ENCODE measurements around the gene CCDC170.

Gene CCDC170

GRCh38 chr6:151478670-151479069, 15.1 kb upstream of the CCDC170 start:
- DNase-seq (ENCODE audit: low spot score) = no peak
- no peak for TF ChIP-seq CTCF (IDR thresholded peaks at IDR 0.05; ENCODE audit: extremely low read depth, insufficient read depth, missing control alignments)
- in situ Hi-C loops (cut with MboI; ENCODE audit: low pct_unique_long_range_greater_than_20kb, low sequenced_read_pairs, unreplicated experiment) = no loop called here

GRCh38 chr6:151481786-151482185, 12.0 kb upstream of the CCDC170 start:
- in situ Hi-C loops (cut with MboI; ENCODE audit: low pct_unique_long_range_greater_than_20kb, low sequenced_read_pairs, unreplicated experiment) = no loop called here
- no peak for TF ChIP-seq CTCF (IDR thresholded peaks at IDR 0.05; ENCODE audit: extremely low read depth, insufficient read depth, missing control alignments)
- DNase-seq (ENCODE audit: low spot score) = no peak

- in situ Hi-C loops (cut with MboI; ENCODE audit: low pct_unique_long_range_greater_than_20kb, low sequenced_read_pairs, unreplicated experiment) = no loop called here
- DNase-seq (ENCODE audit: low spot score) = peak; percentile 36
- no peak for TF ChIP-seq CTCF (IDR thresholded peaks at IDR 0.05; ENCODE audit: extremely low read depth, insufficient read depth, missing control alignments)
Measured at GRCh38 chr6:151482290-151482689, 11.5 kb upstream of the CCDC170 start.

- in situ Hi-C loops (cut with MboI; ENCODE audit: low pct_unique_long_range_greater_than_20kb, low sequenced_read_pairs, unreplicated experiment) = no loop called here
- DNase-seq (ENCODE audit: low spot score) = no peak
- TF ChIP-seq CTCF (IDR thresholded peaks at IDR 0.05; ENCODE audit: extremely low read depth, insufficient read depth, missing control alignments) = no peak
Measured at GRCh38 chr6:151483994-151484393, 9.8 kb upstream of the CCDC170 start.

GRCh38 chr6:151488226-151488625, 5.6 kb upstream of the CCDC170 start:
- no peak for DNase-seq (ENCODE audit: low spot score)
- in situ Hi-C loops (cut with MboI; ENCODE audit: low pct_unique_long_range_greater_than_20kb, low sequenced_read_pairs, unreplicated experiment) = no loop called here
- no peak for TF ChIP-seq CTCF (IDR thresholded peaks at IDR 0.05; ENCODE audit: extremely low read depth, insufficient read depth, missing control alignments)

GRCh38 chr6:151490996-151491395, 2.8 kb upstream of the CCDC170 start:
- no peak for DNase-seq (ENCODE audit: low spot score)
- in situ Hi-C loops (cut with MboI; ENCODE audit: low pct_unique_long_range_greater_than_20kb, low sequenced_read_pairs, unreplicated experiment) = no loop called here
- TF ChIP-seq CTCF (IDR thresholded peaks at IDR 0.05; ENCODE audit: extremely low read depth, insufficient read depth, missing control alignments) = no peak

All from GM13977 (cell line).